Liver (tissue), 9 donors: ENCODE results near the gene NMRK1. TPM values are rescaled to one million over a fixed set of nuclear protein-coding genes. Genes with fewer than 3 reads are reported as not detected.

Source experiments
- DNase-seq: peaks from one replicate; pipeline ENCODE4 v3.0.0-alpha.2; 2017; ENCODE audit warnings: low spot score
- H3K27ac ChIP-seq, 2 donors: one replicate each; pipeline ENCODE4 v1.7.0; 2013; ENCODE audit warnings: inconsistent platforms in 2 of 2, low read length in 2 of 2, control low read depth in 1 of 2, low read depth in 1 of 2, mild to moderate bottlenecking in 1 of 2
- H3K27me3 ChIP-seq, 4 donors: one replicate each; pipeline versions ENCODE4 v1.6.1 to v1.7.0; 2013; ENCODE audit warnings: low read length in 3 of 4, inconsistent platforms in 1 of 4, mild to moderate bottlenecking in 1 of 4, moderate library complexity in 1 of 4; ENCODE audit not compliant: control insufficient read depth in 4 of 4, insufficient read depth in 4 of 4
- H3K36me3 ChIP-seq, 4 donors: one replicate each; pipeline versions ENCODE4 v1.6.1 to v1.7.0; 2013; ENCODE audit warnings: low read length in 3 of 4, mild to moderate bottlenecking in 3 of 4, low read depth in 1 of 4, moderate library complexity in 1 of 4; ENCODE audit not compliant: control insufficient read depth in 4 of 4, insufficient read depth in 3 of 4
- H3K4me1 ChIP-seq, 4 donors: one replicate each; pipeline versions ENCODE4 v1.6.1 to v1.7.0; 2013; ENCODE audit warnings: low read length in 3 of 4, mild to moderate bottlenecking in 3 of 4, moderate library complexity in 1 of 4; ENCODE audit not compliant: control insufficient read depth in 4 of 4, insufficient read depth in 4 of 4
- H3K4me3 ChIP-seq, 3 donors: one replicate each; pipeline versions ENCODE4 v1.6.1 to v1.7.0; 2013; ENCODE audit warnings: low read length in 3 of 3, control low read depth in 1 of 3, low read depth in 1 of 3, mild to moderate bottlenecking in 1 of 3
- H3K9ac ChIP-seq, 2 donors: one replicate each; pipeline ENCODE4 v1.7.0; 2013; ENCODE audit warnings: low read length in 2 of 2, mild to moderate bottlenecking in 2 of 2, moderate library complexity in 2 of 2, control low read depth in 1 of 2, low read depth in 1 of 2
- H3K9me3 ChIP-seq, 4 donors: one replicate each; pipeline versions ENCODE4 v1.6.1 to v1.7.0; 2013; ENCODE audit warnings: low read length in 3 of 4; ENCODE audit not compliant: control insufficient read depth in 4 of 4
- ATF3 ChIP-seq: IDR thresholded peaks from 2 replicates; pipeline ENCODE4 v1.6.1; 2016; ENCODE audit warnings: antibody characterized with exemption
- CTCF ChIP-seq: fragments of 150-350 bp; IDR thresholded peaks from 2 replicates; pipeline ENCODE4 v1.5.1; 2017; ENCODE audit warnings: improper control_type of control experiment, low read depth, low read length; ENCODE audit not compliant: missing input control
- FOXA1 ChIP-seq: IDR thresholded peaks from 2 replicates; pipeline ENCODE4 v1.6.1; 2016; ENCODE audit warnings: antibody characterized with exemption
- FOXA2 ChIP-seq: IDR thresholded peaks from 2 replicates; pipeline ENCODE4 v1.6.1; 2016; ENCODE audit warnings: antibody characterized with exemption
- GABPA ChIP-seq, 2 donors: IDR thresholded peaks in 1 of 2; conservative IDR thresholded peaks in 1 of 2; 2 replicates each; pipeline ENCODE4 v1.6.1; 2016; ENCODE audit warnings: antibody characterized with exemption in 2 of 2, mild to moderate bottlenecking in 1 of 2, moderate library complexity in 1 of 2
- HNF4A ChIP-seq, 2 donors: conservative IDR thresholded peaks; 2 replicates each; pipeline ENCODE4 v1.6.1; 2016; ENCODE audit warnings: antibody characterized with exemption in 2 of 2, mild to moderate bottlenecking in 2 of 2
- JUND ChIP-seq, 2 donors: IDR thresholded peaks; 2 replicates each; pipeline ENCODE4 v1.6.1; 2016; ENCODE audit warnings: antibody characterized with exemption in 2 of 2
- MAX ChIP-seq: IDR thresholded peaks from 2 replicates; pipeline ENCODE4 v1.6.1; 2016; ENCODE audit warnings: antibody characterized with exemption
- NR2F2 ChIP-seq: IDR thresholded peaks from 2 replicates; pipeline ENCODE4 v1.6.1; 2016; ENCODE audit warnings: antibody characterized with exemption
- RAD21 ChIP-seq, 2 donors: IDR thresholded peaks; 2 replicates each; pipeline ENCODE4 v1.6.1; 2016; ENCODE audit warnings: antibody characterized with exemption in 2 of 2, mild to moderate bottlenecking in 2 of 2
- REST ChIP-seq: IDR thresholded peaks from 2 replicates; pipeline ENCODE4 v1.6.1; 2016; ENCODE audit warnings: antibody characterized with exemption, mild to moderate bottlenecking
- RXRA ChIP-seq, 2 donors: IDR thresholded peaks; 2 replicates each; pipeline ENCODE4 v1.6.1; 2017 to 2018; ENCODE audit warnings: antibody characterized with exemption in 2 of 2, mild to moderate bottlenecking in 1 of 2
- TAF1 ChIP-seq: conservative IDR thresholded peaks from 2 replicates; pipeline ENCODE4 v1.6.1; 2016; ENCODE audit warnings: antibody characterized with exemption, mild to moderate bottlenecking
- WGBS: extraction: QIAGEN DNeasy Blood & Tissue Kit; methylation state at CpG from one replicate; pipeline ENCODE4 v1.1.7; 2013; 5-methylcytosine and 5-hydroxymethylcytosine counted together
- polyA plus RNA-seq, 2 donors: library from polyadenylated mRNA; stranded (reverse) in 1 of 2; unstranded in 1 of 2; fragments of 200-250 nt in 1 of 2; fragments of >200 nt in 1 of 2; fragmentation: Nextera tagmentation in 1 of 2; extraction: Ambion mirVana in 1 of 2; gene quantifications; one replicate each; pipeline versions ENCODE4 v1.2.1 to v1.2.3, GENCODE V29; 2013 to 2015
- total RNA-seq, 2 donors: library from RNA; depleted of rRNA; stranded (reverse); fragments of >200 nt; gene quantifications; one replicate each; pipeline ENCODE4 v1.2.3, GENCODE V29; 2014
- donor health status: healthy.
- donor health status: healthy.
- donor health status: healthy.
- donor health status: healthy.
- donor health status: healthy.

Gene NMRK1
- total and polyA plus RNA-seq, 4 donors = 6.8 to 32.2 (median 15.9) TPM

- Histone ChIP-seq H3K4me3 (no peak overlapping the region), H3K36me3 (no peaks in the 10 kb centered on the region), H3K27me3 (no peaks in the 10 kb centered on the region), H3K9ac (no peak overlapping the region), H3K27ac (no peak overlapping the region), H3K9me3 (no peaks in the 10 kb centered on the region), H3K4me1 (peaks cover 0 to 14% (median 5%) of the 10 kb centered on the region in 4 donors)
- 92% methylated on average over 3 of the region's 3 CpGs for WGBS
- no peak for TF ChIP-seq MAX
- TF ChIP-seq CTCF = no peak
- no peak for DNase-seq
Measured at GRCh38 chr9:75104607-75105006, 16.7 kb upstream of the NMRK1 start.

GRCh38 chr9:75102177-75102790 lies 14.3 kb upstream of the NMRK1 start:
- WGBS = 95% methylated on average over 7 of the region's 7 CpGs
- Histone ChIP-seq H3K27ac (no peak overlapping the region), H3K36me3 (no peaks in the 10 kb centered on the region), H3K9ac (no peak overlapping the region), H3K9me3 (no peaks in the 10 kb centered on the region), H3K4me1 (peaks cover 0 to 10% (median 5%) of the 10 kb centered on the region in 4 donors), H3K27me3 (no peaks in the 10 kb centered on the region), H3K4me3 (no peak overlapping the region)
- no peak for DNase-seq
- TF ChIP-seq RXRA (IDR thresholded peaks at IDR 0.05) (no peak), REST (no peak), NR2F2 (no peak), JUND (IDR thresholded peaks at IDR 0.05) (no peak)

- no peak for DNase-seq
- WGBS = 54% methylated on average over 9 of the region's 9 CpGs
- no peak for TF ChIP-seq RAD21 (IDR thresholded peaks at IDR 0.05)
- no peak for TF ChIP-seq ATF3
- no peak for TF ChIP-seq FOXA2
- TF ChIP-seq CTCF = no peak
- no peak for TF ChIP-seq MAX
- no peak for TF ChIP-seq FOXA1
- TF ChIP-seq TAF1 = no peak
- TF ChIP-seq GABPA (IDR thresholded peaks at IDR 0.05 in 1 of 2, conservative IDR thresholded peaks at IDR 0.05 in 1 of 2) = no peak
- peak in 1 of 2 donors; percentile 17 for TF ChIP-seq HNF4A (conservative IDR thresholded peaks at IDR 0.05)
- no peak for TF ChIP-seq REST
- TF ChIP-seq RXRA (IDR thresholded peaks at IDR 0.05) = peak in 1 of 2 donors; percentile 3
- no peak for TF ChIP-seq JUND (IDR thresholded peaks at IDR 0.05)
- peak; percentile 92 for TF ChIP-seq NR2F2
Measured at GRCh38 chr9:75101004-75101588, 13.1 kb upstream of the NMRK1 start.

More at GRCh38 chr9:75101004-75101588, 13.1 kb upstream of the NMRK1 start:
- Histone ChIP-seq H3K9ac (no peak overlapping the region), H3K27me3 (no peaks in the 10 kb centered on the region), H3K4me1 (peaks cover 0 to 10% (median 5%) of the 10 kb centered on the region in 4 donors), H3K9me3 (no peaks in the 10 kb centered on the region), H3K36me3 (no peaks in the 10 kb centered on the region), H3K27ac (peak overlapping the region in 1 of 2 donors; percentile 10), H3K4me3 (no peak overlapping the region)
